Measurements from ENCODE around the gene CRELD2.

Gene CRELD2

DNA sequence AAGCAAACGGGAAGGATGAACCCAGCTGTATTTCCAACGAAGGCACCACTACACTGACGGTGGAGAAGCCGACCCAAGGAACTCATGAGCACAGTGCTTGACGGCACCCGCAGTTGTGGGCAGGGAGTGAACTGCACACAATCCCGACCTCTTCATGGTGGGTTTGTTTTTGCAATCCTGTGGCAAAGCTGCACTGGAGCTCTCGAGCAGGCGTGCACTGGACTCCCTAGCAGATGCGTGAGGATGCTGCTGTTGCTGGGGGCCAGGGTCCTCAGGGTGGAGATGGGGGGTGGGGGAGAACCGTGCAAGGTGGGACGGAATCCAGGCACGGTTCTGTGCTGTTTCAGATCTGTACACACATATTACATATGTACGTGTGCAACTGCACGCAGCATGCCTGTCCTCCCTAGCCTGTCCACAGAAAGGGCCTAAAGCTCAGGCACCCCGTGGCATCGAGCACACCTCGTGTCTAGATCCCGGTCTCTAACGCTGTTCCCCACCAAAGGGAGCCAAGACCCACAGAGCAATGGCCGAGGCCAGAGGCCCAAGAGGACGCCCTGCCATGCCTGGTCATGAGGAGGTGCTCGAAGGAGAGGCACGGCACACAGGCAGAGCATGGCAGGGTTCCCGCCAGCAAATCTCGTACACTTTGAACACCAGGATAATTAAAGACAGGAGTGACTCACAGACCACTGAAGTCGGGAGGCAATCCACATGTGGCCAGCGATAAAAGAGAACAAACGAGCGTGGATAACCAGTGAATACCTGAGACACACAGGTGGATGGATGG lies 17.8 kb upstream of the CRELD2 start:
- Mint-ChIP-seq H3K27me3 (no peaks in the 10 kb centered on the region), H3K36me3 (peaks cover 9% of the 10 kb centered on the region), H3K4me3 (no peak overlapping the region), H3K9me3 (ENCODE audit: low read depth) (no peaks in the 10 kb centered on the region), H3K4me1 (ENCODE audit: low read depth) (no peaks in the 10 kb centered on the region), H3K27ac (no peak overlapping the region)

DNA sequence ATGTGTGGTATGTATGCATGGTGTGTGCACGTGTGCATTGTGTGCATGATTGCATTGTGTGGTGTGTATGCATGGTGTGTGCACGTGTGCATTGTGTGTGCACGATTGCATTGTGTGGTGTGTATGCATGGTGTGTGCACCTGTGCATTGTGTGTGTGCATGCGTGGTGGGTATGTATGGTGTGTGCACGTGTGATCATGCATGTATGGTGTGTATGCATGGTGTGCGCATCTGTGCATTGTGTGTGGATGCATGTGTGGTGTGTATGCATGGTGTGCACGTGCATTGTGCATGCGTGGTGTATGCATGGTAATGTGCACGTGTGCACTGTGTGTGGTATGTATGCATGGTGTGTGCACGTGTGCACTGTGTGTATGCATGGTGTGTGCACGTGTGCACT lies 17.0 kb upstream of the CRELD2 start:
- H3K4me3 Mint-ChIP-seq: no peak overlapping the region
- H3K27ac Mint-ChIP-seq: no peak overlapping the region
- no peaks in the 10 kb centered on the region for H3K9me3 Mint-ChIP-seq (ENCODE audit: low read depth)
- H3K27me3 Mint-ChIP-seq: no peaks in the 10 kb centered on the region
- no peaks in the 10 kb centered on the region for H3K4me1 Mint-ChIP-seq (ENCODE audit: low read depth)
- peaks cover 9% of the 10 kb centered on the region for H3K36me3 Mint-ChIP-seq

DNA sequence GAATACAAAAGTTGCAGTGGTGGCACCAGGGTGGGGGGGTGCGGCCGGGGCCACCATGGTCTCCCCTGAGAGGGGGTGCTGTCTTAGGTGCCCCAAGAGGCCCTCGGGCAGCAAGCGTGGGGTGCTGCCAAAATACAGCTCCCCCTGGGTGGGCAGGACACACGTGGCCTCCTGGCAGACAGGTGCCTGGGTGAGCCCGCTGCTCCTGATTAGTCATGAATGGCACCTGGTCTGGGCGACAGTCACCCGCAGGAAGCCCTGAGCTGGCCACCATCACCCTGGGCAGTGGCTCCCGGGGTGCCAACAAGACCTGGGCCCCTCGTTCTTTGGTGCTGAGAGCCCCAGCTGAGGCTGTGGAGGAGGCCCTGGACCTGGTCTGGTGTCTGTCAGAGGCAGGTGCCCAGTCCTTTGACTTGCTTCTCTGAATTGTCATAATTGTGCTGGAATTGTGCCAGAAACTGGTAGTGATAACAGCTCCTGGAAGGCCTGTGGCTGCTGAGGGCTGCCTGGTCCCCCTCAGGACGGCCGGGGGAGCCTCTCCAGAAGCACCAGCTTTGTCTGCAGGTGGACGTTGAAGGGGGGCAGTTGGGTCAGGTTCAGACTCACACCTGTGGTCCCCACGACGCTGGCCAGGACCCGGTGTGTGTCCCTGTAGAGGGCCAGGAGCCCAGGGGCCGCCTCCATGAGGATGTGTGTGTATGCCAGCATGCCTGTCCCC lies 15.0 kb upstream of the CRELD2 start:
- peaks cover 11% of the 10 kb centered on the region for H3K36me3 Mint-ChIP-seq
- H3K4me3 Mint-ChIP-seq: no peak overlapping the region
- H3K9me3 Mint-ChIP-seq (ENCODE audit: low read depth): no peaks in the 10 kb centered on the region
- H3K27ac Mint-ChIP-seq: no peak overlapping the region
- H3K27me3 Mint-ChIP-seq: no peaks in the 10 kb centered on the region
- peaks cover 3% of the 10 kb centered on the region for H3K4me1 Mint-ChIP-seq (ENCODE audit: low read depth)

DNA sequence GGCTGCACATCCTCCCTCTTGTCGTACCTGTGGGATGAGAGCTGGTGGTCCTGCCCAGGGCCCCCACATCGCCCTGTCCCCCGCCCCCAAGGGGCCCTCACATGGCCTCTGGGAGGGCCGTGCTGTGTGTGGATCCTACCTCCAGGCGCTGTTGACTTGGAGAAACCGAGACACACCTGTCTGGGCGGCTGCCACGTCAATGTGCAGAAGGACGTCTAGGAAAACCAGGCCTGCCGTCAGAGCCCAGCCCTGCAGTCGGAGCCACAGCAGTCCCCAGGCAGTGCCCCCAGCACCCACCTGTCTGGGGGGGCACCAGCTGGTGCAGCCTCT lies 14.4 kb upstream of the CRELD2 start:
- Mint-ChIP-seq H3K4me1 (ENCODE audit: low read depth) (peaks cover 3% of the 10 kb centered on the region), H3K4me3 (no peak overlapping the region), H3K27me3 (no peaks in the 10 kb centered on the region), H3K9me3 (ENCODE audit: low read depth) (no peaks in the 10 kb centered on the region), H3K36me3 (peaks cover 11% of the 10 kb centered on the region), H3K27ac (no peak overlapping the region)

DNA sequence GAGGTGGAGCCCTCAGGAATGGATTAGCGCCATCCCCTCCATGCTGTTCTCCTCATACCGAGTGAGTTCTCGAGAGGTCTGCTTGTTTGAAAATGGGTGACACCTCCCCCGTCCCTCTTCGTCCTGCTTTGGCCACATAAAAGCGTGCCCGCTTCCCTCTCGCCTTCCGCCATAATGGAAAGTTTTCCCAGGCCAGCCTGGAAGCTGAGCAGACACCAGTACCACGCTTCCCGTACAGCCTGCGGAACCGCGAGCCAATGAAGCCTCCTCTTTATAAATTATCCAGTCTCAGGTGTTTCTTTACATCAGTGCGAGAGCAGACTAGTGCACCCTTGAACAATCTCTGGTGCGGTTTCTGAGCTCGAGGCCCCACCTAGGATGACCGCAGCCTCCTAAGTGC lies 13.0 kb upstream of the CRELD2 start:
- Mint-ChIP-seq H3K9me3 (ENCODE audit: low read depth) (no peaks in the 10 kb centered on the region), H3K4me1 (ENCODE audit: low read depth) (peaks cover 3% of the 10 kb centered on the region), H3K36me3 (peaks cover 11% of the 10 kb centered on the region), H3K27me3 (no peaks in the 10 kb centered on the region), H3K4me3 (no peak overlapping the region), H3K27ac (peak overlapping the region; percentile 46)

DNA sequence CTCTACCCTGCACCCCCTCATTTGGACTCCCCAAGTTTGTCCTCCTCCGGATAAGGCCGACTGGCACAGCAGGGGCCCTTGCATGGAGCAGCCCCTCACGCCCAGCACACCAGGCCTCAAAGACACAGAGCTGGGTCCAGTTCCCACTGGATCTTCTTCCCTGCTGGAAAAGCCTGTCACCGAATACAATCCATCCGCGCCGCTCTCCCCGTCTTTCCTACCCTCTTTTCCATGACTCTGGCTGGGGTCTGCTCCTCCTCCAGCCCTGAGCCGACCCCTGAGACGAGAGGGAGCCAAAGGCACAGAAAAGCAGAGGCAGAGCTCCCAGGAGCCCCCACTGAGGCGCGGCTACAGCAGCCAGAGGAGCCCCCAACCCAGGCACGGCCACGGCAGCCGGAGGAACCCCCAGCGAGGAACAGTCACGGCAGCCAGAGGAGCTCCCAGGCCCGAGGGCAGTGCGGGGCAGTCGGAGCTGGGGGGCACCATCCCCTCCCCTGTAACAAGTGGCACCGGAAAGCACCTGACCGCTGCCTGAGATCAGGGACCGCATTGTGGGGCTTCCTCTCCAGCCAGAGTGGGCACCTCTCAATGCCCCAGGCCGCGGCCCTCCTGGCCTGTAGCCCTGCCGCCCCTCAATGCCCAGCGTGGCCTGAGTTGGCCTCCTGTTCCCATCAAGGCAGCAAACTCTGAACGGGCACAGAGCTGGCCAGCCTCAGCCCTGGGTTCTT lies 12.2 kb upstream of the CRELD2 start:
- Mint-ChIP-seq H3K4me1 (ENCODE audit: low read depth) (peaks cover 3% of the 10 kb centered on the region), H3K27me3 (no peaks in the 10 kb centered on the region), H3K27ac (no peak overlapping the region), H3K9me3 (ENCODE audit: low read depth) (no peaks in the 10 kb centered on the region), H3K4me3 (no peak overlapping the region), H3K36me3 (peaks cover 8% of the 10 kb centered on the region)

DNA sequence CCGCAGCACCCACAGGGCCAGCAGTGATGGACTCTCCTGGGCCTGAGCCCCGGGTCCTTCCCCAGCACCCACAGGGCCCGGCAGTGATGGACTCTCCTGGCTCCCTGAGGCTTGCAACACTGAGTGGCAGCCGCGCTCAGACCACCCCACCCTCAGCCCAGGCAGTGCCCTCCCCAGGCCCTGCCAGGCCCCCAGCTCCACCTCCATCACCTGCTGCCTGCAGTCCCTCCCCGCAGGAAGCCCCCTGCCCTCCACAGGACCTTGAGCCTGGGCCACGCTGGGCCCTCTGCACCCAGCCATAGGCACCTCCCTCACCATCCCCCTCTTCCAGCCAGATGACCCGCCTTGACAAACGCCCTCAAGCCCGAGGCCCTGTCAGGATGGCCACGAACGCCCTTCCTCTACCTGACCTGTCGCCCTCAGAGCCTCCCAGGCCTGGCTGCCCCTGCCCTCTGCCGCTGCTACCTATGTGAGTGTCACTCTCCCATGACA lies 11.6 kb upstream of the CRELD2 start:
- Mint-ChIP-seq H3K36me3 (peaks cover 4% of the 10 kb centered on the region), H3K4me1 (ENCODE audit: low read depth) (peaks cover 3% of the 10 kb centered on the region), H3K9me3 (ENCODE audit: low read depth) (no peaks in the 10 kb centered on the region)

DNA sequence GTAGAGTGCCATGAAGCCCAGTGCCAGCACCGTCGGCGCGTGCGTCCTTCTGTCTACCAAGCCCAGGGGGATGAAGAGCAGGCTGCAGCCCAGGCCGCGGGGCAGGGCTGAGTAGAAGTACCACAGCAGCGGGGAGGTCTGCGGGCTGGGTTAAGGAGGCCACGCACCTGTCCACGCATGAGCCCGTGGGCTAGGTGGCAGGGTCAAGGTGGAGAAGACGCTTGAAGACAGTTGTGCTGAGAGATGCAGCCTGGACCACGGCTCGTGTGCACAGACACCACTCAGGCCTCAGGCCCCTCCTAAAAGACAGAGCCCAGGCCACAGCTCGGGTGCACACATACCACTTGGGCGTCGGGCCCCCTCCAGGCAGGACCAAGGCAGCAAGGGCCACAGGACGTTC lies 10.6 kb upstream of the CRELD2 start:
- Mint-ChIP-seq H3K27me3 (no peaks in the 10 kb centered on the region), H3K27ac (peak overlapping the region; percentile 58), H3K4me1 (ENCODE audit: low read depth) (peaks cover 3% of the 10 kb centered on the region), H3K4me3 (no peak overlapping the region), H3K9me3 (ENCODE audit: low read depth) (no peaks in the 10 kb centered on the region), H3K36me3 (peaks cover 4% of the 10 kb centered on the region)

More for the DNA sequence above, 11.6 kb upstream of the CRELD2 start:
- H3K4me3 Mint-ChIP-seq: no peak overlapping the region
- H3K27ac Mint-ChIP-seq: peak overlapping the region; percentile 47
- no peaks in the 10 kb centered on the region for H3K27me3 Mint-ChIP-seq

DNA sequence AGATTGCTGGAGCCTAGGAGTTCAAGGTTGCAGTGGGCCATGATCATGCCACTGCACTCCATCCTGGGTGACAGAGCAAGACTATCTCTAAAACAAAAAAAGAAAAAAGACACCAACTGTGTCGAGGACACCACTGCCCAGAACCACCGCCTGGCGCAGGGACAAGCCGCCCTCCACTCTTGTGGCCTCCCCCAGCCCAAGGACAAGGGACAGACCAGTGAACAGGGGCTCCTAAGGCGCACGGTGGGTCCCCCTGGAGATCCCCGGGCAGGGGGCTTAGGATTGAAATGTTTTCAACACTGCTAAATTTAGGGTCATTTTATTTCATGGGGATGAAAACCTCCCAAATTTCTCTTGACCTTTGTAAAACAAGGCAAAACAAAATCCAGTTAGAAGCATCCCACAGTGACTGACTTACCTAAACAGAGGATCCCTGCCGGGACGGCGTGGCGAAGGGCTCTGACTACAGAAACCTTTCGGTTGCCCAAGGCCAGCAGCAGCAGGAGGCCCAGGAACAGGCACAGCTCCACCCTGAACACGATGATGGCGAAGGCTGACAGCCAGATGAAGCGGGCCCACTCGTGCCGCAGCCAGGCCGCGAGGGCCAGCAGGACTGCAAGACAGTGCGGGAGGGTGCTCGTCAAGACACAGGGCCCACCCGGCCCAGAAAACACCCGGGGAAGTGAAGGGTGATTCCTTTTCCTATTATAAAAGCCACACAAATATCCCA lies 8.8 kb upstream of the CRELD2 start:
- Mint-ChIP-seq H3K4me1 (ENCODE audit: low read depth) (peaks cover 3% of the 10 kb centered on the region), H3K9me3 (ENCODE audit: low read depth) (no peaks in the 10 kb centered on the region), H3K27ac (no peak overlapping the region)

DNA sequence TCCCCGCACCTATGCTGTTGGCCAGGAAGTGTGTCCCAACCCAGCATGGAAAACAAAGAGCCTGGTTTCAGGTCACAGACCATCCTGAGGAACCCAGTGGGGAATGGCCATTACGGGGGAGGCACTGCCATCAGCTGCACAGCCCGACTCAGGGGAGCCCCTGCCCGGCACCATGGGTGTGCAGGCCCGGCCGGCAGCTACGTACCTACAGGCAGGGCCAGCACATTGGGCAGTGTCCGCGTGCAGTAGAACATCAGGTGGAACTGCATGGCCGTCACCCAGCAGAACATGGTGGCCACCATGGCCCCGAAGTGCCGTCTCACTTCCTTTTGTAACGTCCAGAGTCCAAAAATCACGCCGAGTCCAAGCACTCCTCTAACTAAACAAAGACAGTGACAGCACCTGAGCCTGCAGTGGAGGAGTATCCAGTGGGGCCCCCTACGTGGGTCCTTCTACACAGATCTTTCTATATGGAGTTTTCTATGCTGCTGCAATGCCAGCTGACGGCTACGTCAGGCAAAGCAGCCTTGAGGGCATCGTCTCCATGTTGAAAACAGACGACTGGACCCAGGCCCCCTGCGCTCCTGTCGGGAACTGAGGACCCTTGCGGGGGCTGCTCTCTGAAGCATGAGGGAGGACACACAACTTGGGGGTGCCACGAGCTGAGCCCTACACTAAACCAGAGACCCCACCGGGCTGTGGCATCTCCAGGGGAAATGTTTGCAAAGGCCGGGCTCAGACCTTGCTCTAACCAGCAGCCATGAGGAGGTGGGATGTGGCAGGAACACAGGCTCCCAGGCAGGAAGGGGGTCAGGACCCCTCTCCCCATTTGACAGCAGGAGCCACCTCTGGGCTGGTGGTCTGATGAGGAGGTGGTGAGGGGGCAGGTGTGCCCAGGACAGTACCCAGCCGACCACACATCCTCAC lies 7.9 kb upstream of the CRELD2 start:
- peaks cover 4% of the 10 kb centered on the region for H3K36me3 Mint-ChIP-seq
- peaks cover 3% of the 10 kb centered on the region for H3K4me1 Mint-ChIP-seq (ENCODE audit: low read depth)
- no peaks in the 10 kb centered on the region for H3K27me3 Mint-ChIP-seq
- H3K27ac Mint-ChIP-seq: no peak overlapping the region
- no peaks in the 10 kb centered on the region for H3K9me3 Mint-ChIP-seq (ENCODE audit: low read depth)
- no peak overlapping the region for H3K4me3 Mint-ChIP-seq

More for the DNA sequence above, 8.8 kb upstream of the CRELD2 start:
- Mint-ChIP-seq H3K27me3 (no peaks in the 10 kb centered on the region), H3K36me3 (peaks cover 4% of the 10 kb centered on the region), H3K4me3 (no peak overlapping the region)

DNA sequence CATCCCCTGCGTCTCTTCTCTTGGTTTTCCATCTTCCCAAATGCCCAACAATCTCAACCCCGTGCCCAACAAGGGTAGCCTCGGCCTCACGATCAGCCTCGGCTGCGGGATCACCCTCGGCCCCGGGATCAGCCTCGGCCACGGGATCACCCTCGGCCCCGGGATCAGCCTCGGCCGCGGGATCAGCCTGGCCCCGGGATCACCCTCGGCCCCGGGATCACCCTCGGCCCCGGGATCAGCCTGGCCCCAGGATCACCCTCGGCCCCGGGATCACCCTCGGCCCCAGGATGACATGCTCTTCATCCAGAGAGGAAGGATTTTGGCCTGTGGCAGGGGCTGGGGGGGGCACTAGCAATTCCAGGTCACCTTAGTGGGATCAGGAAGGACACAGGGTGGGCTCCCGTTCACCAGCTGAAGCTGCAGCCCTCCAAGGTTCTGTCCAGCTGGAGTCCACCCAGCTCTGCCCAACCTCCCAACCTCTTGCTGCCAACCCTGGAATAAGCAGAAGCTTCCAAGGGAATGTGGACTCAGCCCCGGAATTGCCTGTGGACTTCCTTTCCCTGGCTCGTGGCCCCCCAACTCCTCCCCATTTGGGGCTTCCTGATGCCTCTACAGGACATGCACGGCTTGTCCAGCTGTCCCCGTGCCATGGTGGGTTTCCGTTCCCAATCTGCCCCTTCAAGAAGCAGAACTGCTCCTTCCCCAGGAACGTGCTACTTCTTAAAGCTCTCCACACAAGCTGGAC lies 6.4 kb upstream of the CRELD2 start:
- Mint-ChIP-seq H3K9me3 (ENCODE audit: low read depth) (no peaks in the 10 kb centered on the region), H3K27me3 (no peaks in the 10 kb centered on the region), H3K36me3 (peaks cover 4% of the 10 kb centered on the region), H3K27ac (no peak overlapping the region), H3K4me3 (no peak overlapping the region), H3K4me1 (ENCODE audit: low read depth) (peaks cover 12% of the 10 kb centered on the region)

DNA sequence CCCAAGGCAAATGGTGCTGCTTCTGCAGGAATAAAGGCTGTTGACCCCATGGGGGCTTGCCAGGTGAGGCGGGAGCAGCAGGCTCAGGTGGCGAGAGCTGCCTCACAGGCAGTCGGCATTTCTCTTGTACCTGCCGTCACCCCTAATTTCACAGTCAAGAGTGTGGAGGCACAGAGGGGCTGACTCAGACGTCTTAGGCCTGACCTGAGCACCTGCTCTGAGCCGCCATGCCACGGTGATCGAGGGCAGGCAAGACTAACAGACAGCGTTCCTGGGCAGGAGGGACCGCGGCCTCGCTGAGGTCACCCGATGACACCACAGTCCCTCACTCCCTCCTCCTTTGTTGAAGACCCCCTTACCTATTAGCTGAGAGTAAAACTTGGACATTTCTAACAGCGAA lies 5.4 kb upstream of the CRELD2 start:
- Mint-ChIP-seq H3K4me3 (no peak overlapping the region), H3K4me1 (ENCODE audit: low read depth) (peaks cover 12% of the 10 kb centered on the region), H3K27ac (no peak overlapping the region), H3K27me3 (no peaks in the 10 kb centered on the region), H3K36me3 (no peaks in the 10 kb centered on the region), H3K9me3 (ENCODE audit: low read depth) (no peaks in the 10 kb centered on the region)

DNA sequence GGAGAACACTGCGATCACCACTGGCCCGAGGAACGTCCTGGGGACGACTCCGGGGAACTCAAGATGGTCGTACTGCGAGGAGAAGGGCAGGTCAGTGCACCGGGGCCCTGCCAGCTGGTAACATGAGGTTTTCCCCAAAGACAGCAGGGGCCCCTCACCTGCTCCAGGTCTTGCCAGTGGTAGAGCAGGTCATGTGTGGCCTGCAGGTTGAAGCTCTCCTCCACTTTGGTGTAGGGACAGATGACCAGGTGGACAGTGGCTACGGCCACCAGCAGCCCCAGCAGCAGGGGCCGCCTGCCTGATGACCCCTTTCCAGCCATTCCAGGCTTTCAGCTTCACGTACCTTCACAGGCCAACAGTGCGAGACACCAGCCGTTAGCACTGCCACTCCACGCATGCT lies 5.0 kb upstream of the CRELD2 start:
- H3K4me3 Mint-ChIP-seq: no peak overlapping the region
- H3K36me3 Mint-ChIP-seq: no peaks in the 10 kb centered on the region
- no peaks in the 10 kb centered on the region for H3K9me3 Mint-ChIP-seq (ENCODE audit: low read depth)
- peaks cover 12% of the 10 kb centered on the region for H3K4me1 Mint-ChIP-seq (ENCODE audit: low read depth)
- H3K27ac Mint-ChIP-seq: no peak overlapping the region
- no peaks in the 10 kb centered on the region for H3K27me3 Mint-ChIP-seq
